ENCODE measurements around the gene C18orf63.
"Not testable (repeated sequence)": the region's sequence is repeated elsewhere in the genome, so short reads cannot be mapped to it uniquely, and the experiment has no call there.

C18orf63 gene

GRCh38 chr18:74315464-74316256 is at the start of gene C18orf63:
C18orf63 (plus strand) TSS chr18:74315839; CDS start chr18:74317866, 2,027 bp downstream.
- DNase-seq: no peak

GRCh38 chr18:74266161-74266560 is 49.5 kb upstream of the C18orf63 start:
- no peak for DNase-seq

GRCh38 chr18:74268175-74268574 is 47.5 kb upstream of the C18orf63 start:
- DNase-seq: no peak

- DNase-seq: no peak
These were observed 46.6 kb upstream of the C18orf63 start for GRCh38 chr18:74268933-74269620.

- DNase-seq: no peak
These were observed 44.0 kb upstream of the C18orf63 start for GRCh38 chr18:74271635-74272034.

GRCh38 chr18:74273394-74273793 is 42.2 kb upstream of the C18orf63 start:
- peak in 1 of 2 experiments; percentile 40 for DNase-seq

GRCh38 chr18:74274700-74275099 is 40.9 kb upstream of the C18orf63 start:
- no peak for DNase-seq

GRCh38 chr18:74275736-74276135 is 39.9 kb upstream of the C18orf63 start:
- no peak for DNase-seq

- DNase-seq: no peak
These were observed 39.0 kb upstream of the C18orf63 start for GRCh38 chr18:74276609-74277008.

GRCh38 chr18:74277296-74277695 is 38.3 kb upstream of the C18orf63 start:
- no peak for DNase-seq

- no peak for DNase-seq
These were observed 37.6 kb upstream of the C18orf63 start for GRCh38 chr18:74278058-74278457.

- DNase-seq: no peak
These were observed 36.7 kb upstream of the C18orf63 start for GRCh38 chr18:74278983-74279382.

- DNase-seq: peak; percentile 36 to 81
These were observed 34.3 kb upstream of the C18orf63 start for GRCh38 chr18:74281011-74281979.

GRCh38 chr18:74281980-74282754 is 33.5 kb upstream of the C18orf63 start:
- peak; percentile 39 to 56 for DNase-seq

- DNase-seq: no peak
These were observed 32.7 kb upstream of the C18orf63 start for GRCh38 chr18:74282755-74283554.

- DNase-seq: no peak
These were observed 32.0 kb upstream of the C18orf63 start for GRCh38 chr18:74283646-74284045.

- no peak for DNase-seq
These were observed 31.3 kb upstream of the C18orf63 start for GRCh38 chr18:74284191-74284979.

GRCh38 chr18:74284980-74285355 is 30.7 kb upstream of the C18orf63 start:
- no peak for DNase-seq

- DNase-seq: not testable (repeated sequence)
These were observed 30.1 kb upstream of the C18orf63 start for GRCh38 chr18:74285583-74285982.

GRCh38 chr18:74286106-74286855 is 29.4 kb upstream of the C18orf63 start:
- DNase-seq: no peak
